ENCODE data around the gene NECTIN4.
A peak's percentile ranks its signal among the peaks of the same experiment; 100 is the strongest.
"Not testable (repeated sequence)": the region's sequence is repeated elsewhere in the genome, so short reads cannot be mapped to it uniquely, and the experiment has no call there.

NECTIN4 gene

DNA sequence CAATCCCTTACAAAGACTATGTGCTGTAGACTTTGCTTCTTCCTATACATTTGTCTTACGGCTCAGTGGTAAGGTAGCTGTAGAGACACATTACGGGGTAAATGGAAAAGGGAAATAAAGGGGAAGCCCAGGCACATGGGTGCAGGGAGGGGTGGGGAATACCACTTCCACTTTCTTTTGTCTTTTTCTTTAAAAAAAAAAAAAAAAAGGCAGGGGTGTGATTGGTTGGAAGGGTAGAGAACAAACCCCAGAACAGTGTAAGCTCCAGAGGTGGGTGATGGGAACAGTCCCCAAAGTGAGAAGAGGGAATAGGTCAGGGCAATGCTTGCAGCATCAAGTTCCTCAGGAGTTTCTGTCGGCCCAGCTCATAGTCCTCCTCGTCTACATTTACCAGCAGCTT is 32.5 kb upstream of the NECTIN4 start:
- H3K4me3 Mint-ChIP-seq, result no peak overlapping the region
- TF ChIP-seq, protein P1, sequence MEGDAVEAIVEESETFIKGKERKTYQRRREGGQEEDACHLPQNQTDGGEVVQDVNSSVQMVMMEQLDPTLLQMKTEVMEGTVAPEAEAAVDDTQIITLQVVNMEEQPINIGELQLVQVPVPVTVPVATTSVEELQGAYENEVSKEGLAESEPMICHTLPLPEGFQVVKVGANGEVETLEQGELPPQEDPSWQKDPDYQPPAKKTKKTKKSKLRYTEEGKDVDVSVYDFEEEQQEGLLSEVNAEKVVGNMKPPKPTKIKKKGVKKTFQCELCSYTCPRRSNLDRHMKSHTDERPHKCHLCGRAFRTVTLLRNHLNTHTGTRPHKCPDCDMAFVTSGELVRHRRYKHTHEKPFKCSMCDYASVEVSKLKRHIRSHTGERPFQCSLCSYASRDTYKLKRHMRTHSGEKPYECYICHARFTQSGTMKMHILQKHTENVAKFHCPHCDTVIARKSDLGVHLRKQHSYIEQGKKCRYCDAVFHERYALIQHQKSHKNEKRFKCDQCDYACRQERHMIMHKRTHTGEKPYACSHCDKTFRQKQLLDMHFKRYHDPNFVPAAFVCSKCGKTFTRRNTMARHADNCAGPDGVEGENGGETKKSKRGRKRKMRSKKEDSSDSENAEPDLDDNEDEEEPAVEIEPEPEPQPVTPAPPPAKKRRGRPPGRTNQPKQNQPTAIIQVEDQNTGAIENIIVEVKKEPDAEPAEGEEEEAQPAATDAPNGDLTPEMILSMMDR (IDR thresholded peaks at IDR 0.05), result no peak
- H3K9me3 Mint-ChIP-seq, result no peaks in the 10 kb centered on the region
- DNase-seq, result no peak
- H3K27ac Mint-ChIP-seq, result no peak overlapping the region
- H3K36me3 Mint-ChIP-seq (ENCODE audit: low read depth), result peaks cover 51% of the 10 kb centered on the region
- peaks cover 41% of the 10 kb centered on the region for H3K4me1 Mint-ChIP-seq
- H3K27me3 Mint-ChIP-seq (ENCODE audit: low read depth, poor library complexity), result no peaks in the 10 kb centered on the region

DNA sequence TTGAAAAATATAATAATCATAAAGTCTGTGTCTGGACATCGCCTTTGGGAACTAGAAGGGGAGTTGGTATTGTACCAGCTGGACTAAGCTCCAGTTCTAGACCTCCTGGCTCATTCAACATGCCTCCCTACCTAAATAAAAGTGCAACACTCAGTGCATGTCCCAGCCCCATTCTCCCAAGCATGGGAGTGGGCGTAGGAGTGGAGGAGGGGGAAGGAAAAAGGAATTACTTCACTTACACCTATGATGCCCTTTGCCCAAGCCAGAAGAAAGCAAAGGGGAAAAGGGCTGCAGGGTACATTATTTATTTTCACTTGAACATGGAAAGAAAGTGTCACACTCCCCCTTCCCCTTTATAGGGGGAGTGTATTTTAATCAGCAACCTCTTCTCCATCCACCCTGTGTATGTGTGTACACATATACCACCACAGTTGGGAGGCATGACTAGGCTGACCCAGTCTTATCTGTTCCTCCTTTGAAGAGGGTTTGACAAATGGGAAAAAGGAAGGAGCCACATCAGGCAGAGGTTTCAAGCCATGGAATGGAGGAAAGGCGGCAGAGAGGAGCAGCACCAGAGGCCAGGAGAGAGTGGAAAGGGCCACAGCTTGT is 31.8 kb upstream of the NECTIN4 start:
- H3K36me3 Mint-ChIP-seq (ENCODE audit: low read depth), result peaks cover 44% of the 10 kb centered on the region
- TF ChIP-seq, protein P1 (IDR thresholded peaks at IDR 0.05), result no peak
- no peak overlapping the region for H3K27ac Mint-ChIP-seq
- peaks cover 42% of the 10 kb centered on the region for H3K4me1 Mint-ChIP-seq
- no peaks in the 10 kb centered on the region for H3K9me3 Mint-ChIP-seq
- H3K27me3 Mint-ChIP-seq (ENCODE audit: low read depth, poor library complexity), result no peaks in the 10 kb centered on the region
- DNase-seq, result no peak
- H3K4me3 Mint-ChIP-seq, result no peak overlapping the region

DNA sequence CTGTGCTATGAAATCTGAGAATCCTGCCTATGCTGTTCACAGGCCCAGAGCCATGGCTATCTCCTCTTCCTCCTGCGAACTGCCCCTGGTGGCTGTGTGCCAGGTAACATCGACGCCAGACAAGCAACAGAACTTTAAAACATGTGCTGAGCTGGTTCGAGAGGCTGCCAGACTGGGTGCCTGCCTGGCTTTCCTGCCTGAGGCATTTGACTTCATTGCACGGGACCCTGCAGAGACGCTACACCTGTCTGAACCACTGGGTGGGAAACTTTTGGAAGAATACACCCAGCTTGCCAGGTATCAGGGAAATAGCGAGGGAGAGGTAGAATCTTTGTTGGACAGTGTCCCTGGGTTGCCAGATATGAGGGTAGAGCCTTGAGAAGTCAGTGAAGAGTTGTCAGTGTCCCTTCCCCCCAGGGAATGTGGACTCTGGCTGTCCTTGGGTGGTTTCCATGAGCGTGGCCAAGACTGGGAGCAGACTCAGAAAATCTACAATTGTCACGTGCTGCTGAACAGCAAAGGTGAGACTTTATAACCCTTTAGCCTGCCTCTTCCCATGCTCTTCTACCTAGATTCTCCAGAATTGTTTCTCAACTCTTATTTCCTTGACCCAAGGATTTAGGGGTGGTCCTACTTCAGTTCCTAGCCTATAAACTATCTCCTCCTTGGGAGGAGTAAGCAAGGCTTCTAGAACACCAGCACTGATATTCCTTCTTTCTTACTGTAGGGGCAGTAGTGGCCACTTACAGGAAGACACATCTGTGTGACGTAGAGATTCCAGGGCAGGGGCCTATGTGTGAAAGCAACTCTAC is 29.9 kb upstream of the NECTIN4 start:
- H3K36me3 Mint-ChIP-seq (ENCODE audit: low read depth), result peaks cover 37% of the 10 kb centered on the region
- peak overlapping the region; percentile 97 for H3K4me3 Mint-ChIP-seq
- no peaks in the 10 kb centered on the region for H3K9me3 Mint-ChIP-seq
- no peaks in the 10 kb centered on the region for H3K27me3 Mint-ChIP-seq (ENCODE audit: low read depth, poor library complexity)
- H3K4me1 Mint-ChIP-seq, result peaks cover 50% of the 10 kb centered on the region
- no peak for DNase-seq
- peak overlapping the region; percentile 86 for H3K27ac Mint-ChIP-seq
- TF ChIP-seq, protein P1 (IDR thresholded peaks at IDR 0.05), result peak; percentile 38

- Mint-ChIP-seq H3K9me3 (no peaks in the 10 kb centered on the region), H3K4me3 (peak within 1 kb of the TSS; percentile 97), H3K27ac (peak within 1 kb of the TSS; percentile 99), H3K4me1 (peaks cover 49% of the 10 kb centered on the region), H3K27me3 (ENCODE audit: low read depth, poor library complexity) (no peaks in the 10 kb centered on the region), H3K36me3 (ENCODE audit: low read depth) (peaks cover 24% of the 10 kb centered on the region)
- DNase-seq, result peak; percentile 91
- TF ChIP-seq, protein P1 (IDR thresholded peaks at IDR 0.05), result no peak
These were observed 28.6 kb upstream of the NECTIN4 start, which contains the start of the genes NIT1 and PFDN2 for GRCh38 chr1:161117759-161118581. NIT1 (plus strand) TSS chr1:161118105; CDS start chr1:161118177, 72 bp downstream. PFDN2 (minus strand) TSS chr1:161118037; CDS start chr1:161118026, 11 bp downstream.

DNA sequence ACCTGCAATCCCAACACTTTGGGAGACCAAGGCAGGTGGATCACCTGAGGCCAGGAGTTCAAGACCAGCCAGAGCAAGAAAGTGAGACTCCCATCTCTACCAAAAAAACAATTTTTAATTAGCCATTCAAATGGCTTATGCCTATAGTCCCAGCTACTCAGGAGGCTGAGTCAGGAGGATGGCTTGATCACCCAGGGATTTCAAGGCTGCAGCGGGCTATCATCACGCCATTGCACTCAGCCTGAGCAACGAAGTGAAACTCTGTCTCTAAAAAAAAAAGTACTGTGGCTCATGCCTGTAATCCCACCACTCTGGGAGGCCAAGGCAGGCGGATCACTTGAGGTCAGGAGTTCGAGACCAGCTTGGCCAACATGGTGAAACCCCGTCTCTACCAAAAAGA is 26.6 kb upstream of the NECTIN4 start:
- H3K36me3 Mint-ChIP-seq (ENCODE audit: low read depth); DNase-seq; H3K9me3 Mint-ChIP-seq; H3K27me3 Mint-ChIP-seq (ENCODE audit: low read depth, poor library complexity); H3K27ac Mint-ChIP-seq: not testable (repeated sequence)
- peak overlapping the region; percentile 97 for H3K4me3 Mint-ChIP-seq
- H3K4me1 Mint-ChIP-seq, result peaks cover 49% of the 10 kb centered on the region

All from nephron progenitor cell (in vitro differentiated cells).